PC-9 (cell line): ENCODE results near the gene WDR20.

ENCODE experiments used
- CTCF ChIP-seq: fragments of 200-600 bp; sonication (generic); conservative IDR thresholded peaks from 2 replicates; pipeline ENCODE4 v1.6.1; 2017; ENCODE audit warnings: mixed run types, antibody characterized with exemption, mild to moderate bottlenecking, moderate library complexity
- EZH2 ChIP-seq: fragments of 200-600 bp; sonication (generic); IDR thresholded peaks from 2 replicates; pipeline ENCODE4 v1.8.0; 2017; ENCODE audit warnings: antibody characterized with exemption, low read depth

- TF ChIP-seq CTCF (peak; percentile 99), EZH2 (no peak)
Measured at GRCh38 chr14:102235275-102235897, 95.7 kb downstream of the WDR20 start.
